Umbilical cord (tissue), 2 donors: ENCODE data around the gene BCKDHA. TPM values are rescaled to one million over a fixed set of nuclear protein-coding genes. Genes with fewer than 3 reads are reported as not detected.
"Not testable (repeated sequence)": the region's sequence is repeated elsewhere in the genome, so short reads cannot be mapped to it uniquely, and the experiment has no call there.

Experiments used
- DNase-seq: peaks from one replicate; pipeline ENCODE4 v3.0.0-alpha.2; 2015; ENCODE audit warnings: low spot score
- total RNA-seq: library from RNA; depleted of rRNA; stranded (reverse); fragments of >200 nt; gene quantifications from one replicate; pipeline ENCODE4 v1.2.3, GENCODE V29; 2014; ENCODE audit warnings: low replicate concordance; ENCODE audit not compliant: insufficient read depth

BCKDHA gene
- total RNA-seq, 1 donor from 2014 or later: 31.1 TPM

DNA sequence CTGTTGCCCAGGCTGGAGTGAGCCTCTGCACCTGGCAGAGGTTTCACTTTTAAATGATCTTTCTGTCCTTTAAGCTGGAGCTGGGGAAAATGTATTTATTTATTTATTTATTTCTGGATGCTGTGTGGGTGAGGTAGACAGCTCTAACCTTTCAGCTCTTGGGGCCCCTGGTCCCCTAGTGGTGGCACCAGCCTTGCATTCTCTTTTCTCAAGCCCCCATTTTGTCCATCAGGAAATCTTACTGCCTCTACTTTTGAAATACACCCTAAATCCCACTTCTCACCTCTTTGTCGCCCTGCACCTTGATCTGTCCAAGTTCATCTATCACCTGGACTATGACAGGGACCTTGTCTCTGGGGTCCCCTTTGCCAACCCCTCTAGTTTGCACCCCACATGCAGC, 31.5 kb upstream of the BCKDHA start:
- no peak for DNase-seq

DNA sequence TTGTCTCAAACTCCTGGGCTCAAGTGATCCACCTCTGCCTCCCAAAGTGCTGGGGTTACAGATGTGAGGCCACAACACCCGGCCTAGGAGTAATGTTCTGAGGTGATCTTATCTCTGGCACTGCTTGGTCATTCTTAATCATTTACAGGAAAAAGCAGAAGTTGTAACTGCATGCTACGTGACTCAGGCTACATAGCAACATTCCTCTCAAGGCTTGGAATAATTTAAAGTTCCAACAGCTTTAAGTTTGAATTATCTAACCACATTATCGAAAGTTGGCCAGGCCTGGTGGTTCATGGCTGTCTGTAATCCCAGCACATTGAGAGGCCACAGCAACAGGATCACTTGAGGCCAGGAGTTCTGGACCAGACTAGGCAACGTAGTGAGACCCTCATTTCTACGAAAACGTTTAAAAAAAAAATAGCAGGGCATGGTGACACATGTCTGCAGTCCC, 29.7 kb upstream of the BCKDHA start:
- DNase-seq: peak; percentile 90

DNA sequence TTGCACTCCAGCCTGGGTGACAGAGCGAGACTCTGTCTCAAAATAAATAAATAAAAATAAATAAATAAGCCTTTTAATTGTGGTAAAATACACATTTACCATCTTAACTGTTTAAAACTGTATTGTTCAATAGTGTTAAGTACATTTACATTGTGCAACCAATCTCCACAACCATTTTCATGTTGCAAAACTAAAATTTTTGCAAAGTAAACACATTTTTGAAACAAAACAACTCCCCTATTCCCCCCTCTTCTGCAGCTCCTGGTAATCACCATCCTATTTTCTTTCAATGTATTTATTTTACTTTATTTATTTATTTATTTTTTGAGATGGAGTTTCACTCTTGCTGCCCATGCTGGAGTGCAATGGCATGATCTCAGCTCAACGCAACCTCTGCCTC, 27.8 kb upstream of the BCKDHA start:
- no peak for DNase-seq

DNA sequence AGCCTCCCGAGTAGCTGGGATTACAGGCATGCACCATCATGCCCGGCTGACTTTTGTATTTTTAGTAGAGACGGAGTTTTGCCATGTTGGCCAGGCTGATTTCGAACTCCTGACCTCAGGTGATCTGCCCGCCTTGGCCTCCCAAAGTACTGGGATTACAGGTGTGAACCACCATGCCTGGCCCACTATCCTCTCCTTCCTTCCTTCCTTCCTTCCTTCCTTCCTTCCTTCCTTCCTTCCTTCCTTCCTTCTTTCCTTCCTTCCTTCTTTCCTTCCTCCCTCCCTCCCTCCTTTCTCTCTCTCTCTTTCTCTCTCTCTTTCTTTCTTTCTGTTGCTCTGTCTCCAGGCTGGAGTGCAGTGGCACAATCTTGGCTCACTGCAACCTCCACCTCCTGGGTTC, 26.5 kb upstream of the BCKDHA start:
- not testable (repeated sequence) for DNase-seq

DNA sequence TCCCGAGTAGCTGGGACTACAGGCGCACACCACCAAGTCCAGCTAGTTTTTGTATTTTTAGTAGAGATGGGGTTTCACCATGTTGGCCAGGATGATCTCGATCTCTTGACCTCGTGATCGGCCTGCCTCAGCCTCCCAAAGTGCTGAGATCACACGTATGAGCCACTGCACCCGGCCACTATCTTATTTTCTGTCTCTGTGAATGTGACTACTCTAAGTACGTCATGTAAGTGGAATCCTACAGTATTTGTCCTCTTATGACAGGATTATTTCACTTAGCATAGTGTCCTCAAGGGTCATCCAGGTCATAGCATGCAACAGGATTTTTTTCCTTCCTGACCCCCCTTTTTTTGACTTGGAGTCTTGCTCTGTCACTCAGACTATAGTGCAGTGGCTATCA, 26.1 kb upstream of the BCKDHA start:
- no peak for DNase-seq

DNA sequence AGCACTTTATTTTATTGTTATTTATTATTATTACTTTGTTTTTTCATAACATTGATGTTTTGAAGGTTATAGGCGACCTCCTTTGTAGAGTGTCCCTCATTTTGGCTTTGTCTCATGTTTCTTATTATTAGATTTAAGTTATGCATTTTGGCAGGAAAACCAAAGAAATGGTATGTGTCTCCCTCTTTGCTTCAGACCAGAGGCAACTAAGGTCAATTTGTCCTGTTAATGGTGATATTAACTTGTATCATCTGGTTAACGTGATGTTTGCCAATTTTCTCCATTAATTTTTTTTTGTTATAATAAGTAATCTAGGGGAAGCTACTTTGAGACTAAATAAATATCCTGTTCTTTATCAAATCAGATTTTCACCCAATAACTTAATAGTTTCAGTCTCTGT, 25.1 kb upstream of the BCKDHA start:
- no peak for DNase-seq

DNA sequence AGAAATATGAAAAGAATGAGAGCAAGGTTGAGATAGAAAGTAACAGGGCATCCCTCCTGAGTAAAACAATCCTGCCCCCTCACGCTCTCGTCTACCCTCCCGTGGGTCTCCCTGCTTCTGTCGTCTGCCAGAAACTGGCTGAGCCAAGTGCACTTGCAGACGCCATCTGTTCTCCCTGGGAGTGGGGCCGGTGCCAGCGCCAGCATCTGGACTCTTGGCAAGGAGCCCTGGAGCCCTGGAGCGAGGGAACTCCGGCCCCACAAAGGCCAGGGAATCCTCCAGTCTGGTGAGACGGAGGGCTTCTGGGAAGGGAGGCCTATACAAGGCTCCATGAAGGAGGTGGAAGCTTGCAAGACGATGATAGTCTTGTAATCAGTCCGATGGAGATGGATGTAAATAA, 23.6 kb upstream of the BCKDHA start:
- peak; percentile 96 for DNase-seq

DNA sequence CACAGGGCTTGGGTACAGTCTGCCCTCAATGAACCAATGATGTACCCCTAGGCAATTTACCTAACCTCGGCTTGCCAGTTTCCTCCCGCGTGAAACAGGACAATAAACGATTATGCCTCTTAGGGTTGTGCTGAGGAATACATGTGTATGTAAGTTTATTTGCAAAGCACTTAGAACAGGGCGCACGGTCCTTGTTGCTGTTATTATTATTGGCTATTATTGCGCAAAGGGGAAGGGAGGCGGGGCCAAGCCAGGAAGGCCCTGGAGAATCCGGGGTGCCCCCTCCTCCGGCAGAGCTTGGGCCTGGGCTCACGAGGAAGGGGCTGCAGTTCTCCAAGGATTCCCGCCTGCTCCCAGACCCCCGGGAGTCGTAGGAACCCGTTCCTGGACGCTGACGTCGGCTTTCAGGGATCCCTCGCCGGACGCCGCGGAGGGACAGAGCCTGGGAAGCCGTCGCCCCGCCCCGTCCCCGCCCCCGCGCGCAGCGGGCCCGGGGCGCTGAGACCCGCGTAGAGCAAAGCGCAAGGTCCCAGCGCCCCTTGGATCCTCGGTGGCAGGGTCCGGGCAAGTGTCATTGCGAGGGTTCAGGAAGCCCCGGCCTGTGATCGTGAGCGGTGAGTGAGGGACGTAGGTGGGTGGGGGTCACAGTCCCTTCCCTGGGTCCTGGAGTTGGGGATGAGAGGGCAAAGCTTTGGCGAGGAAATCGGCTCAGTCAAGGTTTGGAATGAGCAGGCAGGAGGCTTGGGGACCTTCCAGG, 21.2 kb upstream of the BCKDHA start, which contains the start of gene TMEM91:
Gene TMEM91 (plus strand): TSS at position 293 of the 757 bp plus-strand sequence. CDS start 1,777 bp downstream, outside the sequence.
- peak; percentile 47 for DNase-seq

DNA sequence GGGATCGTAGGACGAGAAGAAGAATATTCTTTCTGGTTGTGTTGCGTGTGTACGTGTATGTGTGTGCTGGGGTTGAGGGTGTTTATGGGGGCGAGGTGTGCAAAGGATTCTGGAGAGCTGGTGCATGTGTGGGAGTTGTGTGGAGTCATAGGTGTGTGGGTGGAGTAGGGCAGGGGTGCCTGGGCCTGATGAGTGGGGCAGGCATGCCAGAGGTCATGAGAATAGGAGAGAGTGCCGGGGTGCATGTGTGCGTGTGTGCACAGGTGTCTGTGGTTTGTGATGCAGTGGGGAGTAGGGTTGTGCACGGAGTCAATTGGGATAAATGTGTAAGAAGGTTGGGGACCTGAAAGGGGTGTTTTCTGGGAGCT, 20.6 kb upstream of the BCKDHA start:
- no peak for DNase-seq

DNA sequence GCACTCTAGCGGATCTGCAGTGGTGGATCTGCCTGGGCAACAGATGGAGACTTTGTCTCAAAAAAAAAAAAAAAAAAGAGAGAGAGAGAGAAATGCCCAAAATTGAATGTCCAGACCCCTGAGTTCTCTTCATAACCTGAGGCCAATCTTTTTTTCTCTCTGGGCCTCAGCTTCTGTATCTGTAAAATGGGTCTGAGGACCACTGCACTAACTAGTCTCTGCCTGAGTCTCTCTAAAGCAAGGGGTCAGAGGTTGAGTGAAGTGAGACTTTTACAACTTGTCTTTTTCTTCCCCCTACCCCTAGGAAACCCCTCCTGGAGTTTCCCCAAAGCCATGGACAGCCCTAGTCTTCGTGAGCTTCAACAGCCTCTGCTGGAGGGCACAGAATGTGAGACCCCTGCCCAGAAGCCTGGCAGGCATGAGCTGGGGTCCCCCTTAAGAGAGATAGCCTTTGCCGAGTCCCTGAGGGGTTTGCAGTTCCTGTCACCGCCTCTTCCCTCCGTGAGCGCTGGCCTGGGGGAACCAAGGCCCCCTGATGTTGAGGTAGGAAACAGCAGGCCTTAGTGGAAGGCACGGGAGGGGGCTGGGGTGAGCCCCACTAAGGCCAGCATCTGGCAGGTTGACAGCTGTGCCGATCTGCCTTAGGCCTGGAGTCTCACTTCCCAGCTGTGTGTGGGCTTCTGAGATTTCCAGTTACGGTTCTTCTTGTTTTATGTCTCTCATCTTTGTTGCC, 19.5 kb upstream of the BCKDHA start:
- peak; percentile 72 for DNase-seq

DNA sequence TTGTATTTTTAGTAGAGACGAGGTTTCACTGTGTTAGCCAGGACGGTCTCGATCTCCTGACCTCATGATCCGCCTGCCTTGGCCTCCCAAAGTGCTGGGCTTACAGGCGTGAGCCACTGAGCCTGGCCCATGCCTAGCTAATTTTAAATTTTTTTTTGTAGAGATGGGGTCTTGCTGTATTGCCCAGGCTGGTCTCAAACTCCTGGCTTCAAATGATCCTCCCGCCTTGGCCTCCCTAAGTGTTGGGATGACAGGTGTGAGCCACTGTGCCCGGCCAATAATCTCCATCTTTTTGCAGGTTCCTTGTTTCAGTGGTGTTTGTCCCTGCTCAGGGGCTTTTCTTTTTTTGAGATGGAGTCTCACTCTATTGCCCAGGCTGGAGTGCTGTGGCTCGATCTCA, 16.1 kb upstream of the BCKDHA start:
- not testable (repeated sequence) for DNase-seq

DNA sequence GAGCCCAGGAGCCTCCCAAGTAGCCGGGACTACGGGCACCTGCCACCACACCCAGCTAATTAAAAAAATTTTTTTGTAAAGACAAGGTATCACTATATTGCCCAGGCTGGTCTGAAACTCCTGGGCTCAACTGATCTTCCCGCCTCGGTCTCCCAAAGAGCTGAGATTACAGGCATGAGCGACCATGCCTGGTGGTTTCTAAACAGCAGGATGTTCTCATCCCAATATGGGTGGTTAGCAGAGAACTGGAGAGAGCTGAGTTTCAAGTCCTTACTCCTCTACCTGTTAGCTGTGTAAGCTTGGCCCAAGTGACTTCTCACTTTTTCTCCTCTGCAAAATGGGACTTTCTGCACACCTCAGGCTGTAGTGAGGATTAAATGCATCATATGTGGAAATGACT, 13.3 kb upstream of the BCKDHA start:
- DNase-seq: no peak

DNA sequence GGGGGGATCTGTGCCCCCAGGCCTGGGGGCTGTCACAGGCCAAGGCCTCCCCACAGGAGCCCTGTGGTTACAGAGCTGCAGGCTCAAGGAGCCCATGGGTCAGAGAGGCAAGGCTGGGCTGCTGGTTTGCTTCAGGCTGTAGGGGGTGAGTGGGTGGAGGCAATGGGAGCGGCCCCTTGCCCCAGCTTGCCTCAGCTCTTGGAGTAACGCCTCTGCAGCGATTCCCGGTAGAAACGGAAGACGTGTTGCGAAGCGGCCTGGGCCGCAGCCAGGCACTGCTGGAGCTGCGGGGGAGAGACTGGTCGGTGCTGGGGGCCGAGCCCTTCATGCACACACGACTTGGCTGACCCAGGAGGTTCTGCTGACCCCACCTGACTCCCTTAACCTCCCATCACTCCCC, 11.2 kb upstream of the BCKDHA start:
- DNase-seq: no peak

DNA sequence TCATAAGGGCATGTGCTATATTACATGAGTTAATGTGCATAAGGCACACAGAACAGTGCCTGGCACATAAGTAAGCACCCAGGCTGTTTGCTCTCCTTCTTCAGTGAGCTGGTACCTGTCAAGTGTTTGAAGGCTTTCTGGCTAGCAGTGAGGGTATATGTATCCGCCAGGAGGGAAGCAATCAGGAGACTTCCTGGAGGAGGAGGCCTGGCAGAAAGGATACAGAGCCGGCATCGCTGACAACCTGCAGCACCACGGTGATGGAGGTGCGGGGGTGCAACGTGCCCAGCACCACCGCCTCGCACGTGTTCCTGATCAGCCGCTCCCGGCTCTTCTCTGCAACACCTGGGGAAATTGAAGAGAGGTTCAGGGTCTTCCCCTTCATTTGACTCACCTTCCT, 6.0 kb upstream of the BCKDHA start:
- no peak for DNase-seq

DNA sequence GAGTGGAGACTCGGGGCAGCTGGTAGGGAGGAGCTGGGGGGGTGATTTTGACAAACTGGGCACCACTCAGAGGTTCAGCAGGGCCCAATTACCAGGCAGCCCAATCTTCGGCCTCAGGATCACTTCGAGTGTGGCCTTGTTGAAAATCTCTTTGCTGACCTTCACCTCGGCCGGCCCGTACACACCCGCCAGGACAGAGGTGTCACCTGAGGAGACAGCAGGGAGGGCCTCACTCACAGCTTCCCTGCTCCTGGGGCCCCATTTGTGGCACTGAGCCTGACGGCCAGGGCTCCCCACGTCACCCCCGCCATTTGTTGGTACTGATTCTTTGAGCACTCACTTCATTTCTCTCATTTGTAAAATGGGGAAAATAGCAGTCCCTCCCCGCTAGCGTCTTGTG, 4.8 kb upstream of the BCKDHA start:
- no peak for DNase-seq

DNA sequence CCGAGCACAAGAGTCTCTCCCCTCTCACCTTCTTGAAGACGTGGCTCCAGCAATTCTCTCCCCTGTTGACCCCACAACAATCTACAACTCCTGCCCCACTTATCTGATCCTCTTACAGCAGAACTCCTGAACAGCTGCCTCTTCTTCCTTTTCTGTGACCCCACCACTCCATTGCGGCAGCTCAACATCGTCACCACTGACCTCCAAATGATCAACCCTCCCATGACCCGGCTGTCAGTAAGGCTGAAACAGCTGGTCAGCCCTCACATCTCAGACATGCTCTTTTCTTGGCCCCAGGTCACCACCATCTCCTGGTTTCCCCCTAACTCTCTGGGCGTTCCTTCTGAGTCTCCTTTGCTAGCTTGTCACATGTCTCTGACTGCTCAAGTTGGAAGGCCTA, 2.3 kb upstream of the BCKDHA start:
- no peak for DNase-seq

DNA sequence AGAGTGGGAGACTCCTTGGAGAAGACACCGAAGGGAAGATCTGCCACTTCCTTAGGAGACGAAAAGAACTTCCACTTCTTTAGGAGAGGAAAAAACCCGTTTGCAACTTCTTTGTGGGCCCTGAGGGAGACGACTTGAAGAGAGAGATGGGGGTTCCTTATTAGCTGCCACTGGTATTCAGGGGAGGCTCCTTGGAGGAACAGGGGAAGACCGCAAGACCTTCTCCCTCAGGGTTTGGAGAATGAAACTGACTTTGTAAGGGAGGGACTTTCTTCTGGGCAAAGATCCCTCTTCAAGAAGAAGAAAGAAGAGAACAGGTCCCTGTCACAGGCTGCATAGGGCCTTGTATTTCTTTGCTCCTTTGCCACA, 416 bp downstream of the BCKDHA start:
- DNase-seq: no peak

DNA sequence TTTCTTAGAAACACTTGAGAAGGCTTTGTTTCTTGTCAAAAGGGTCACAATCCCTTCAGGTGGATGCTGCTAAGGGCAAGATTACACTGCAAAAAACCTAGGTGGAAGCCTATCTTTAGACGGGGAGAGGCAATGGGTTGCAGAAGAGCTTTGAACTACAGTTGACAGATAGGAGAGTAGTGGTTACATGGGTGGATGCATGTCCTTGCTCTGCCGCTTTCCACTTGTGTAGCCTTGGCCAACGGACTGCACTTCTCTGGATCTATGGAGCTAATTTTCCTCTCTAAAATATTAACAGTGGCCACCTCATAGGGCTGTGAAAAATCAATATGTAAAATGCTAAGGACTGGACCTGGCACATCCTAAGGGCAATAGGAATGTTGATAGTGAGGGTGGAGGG, 980 bp downstream of the BCKDHA start:
- no peak for DNase-seq

DNA sequence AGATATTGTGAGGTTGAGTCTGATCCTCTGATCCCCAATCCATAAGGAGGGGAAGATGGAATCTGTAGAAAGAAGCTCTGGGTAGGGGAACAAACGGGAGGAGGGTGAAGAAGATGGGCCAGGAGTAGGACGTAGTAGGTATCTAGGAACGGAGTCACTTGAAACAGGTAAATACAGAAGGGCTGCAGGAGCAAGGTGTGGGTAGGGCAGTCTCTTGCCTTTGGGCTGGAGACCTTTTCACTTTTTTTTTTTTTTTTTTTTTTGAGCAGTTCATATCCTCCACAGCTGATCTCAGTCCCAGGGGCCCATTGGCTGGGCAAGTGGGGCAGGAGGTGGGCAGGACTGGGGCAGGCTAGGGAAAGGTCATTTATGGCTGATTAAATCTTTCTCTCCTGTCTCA, 1.5 kb downstream of the BCKDHA start:
- DNase-seq: no peak

DNA sequence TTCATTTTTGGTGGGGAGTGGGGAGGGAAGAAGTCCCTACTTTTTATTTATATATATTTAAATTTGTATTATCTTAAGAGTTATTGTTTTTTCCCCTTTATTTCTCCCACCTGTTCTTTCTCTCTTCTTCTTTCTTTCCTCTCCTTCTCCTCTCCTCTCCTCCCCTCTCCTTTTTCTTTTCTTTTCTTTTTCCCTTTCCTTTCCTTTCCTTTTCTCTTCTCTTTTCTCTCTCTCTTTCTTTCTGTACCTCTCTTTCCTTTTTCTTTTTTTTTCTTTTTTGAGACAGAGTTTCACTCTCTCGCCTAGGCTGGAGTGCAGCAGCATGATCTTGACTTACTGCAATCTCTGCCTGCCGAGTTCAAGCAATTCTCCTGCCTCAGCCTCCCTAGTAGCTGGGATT, 1.9 kb downstream of the BCKDHA start:
- no peak for DNase-seq

DNA sequence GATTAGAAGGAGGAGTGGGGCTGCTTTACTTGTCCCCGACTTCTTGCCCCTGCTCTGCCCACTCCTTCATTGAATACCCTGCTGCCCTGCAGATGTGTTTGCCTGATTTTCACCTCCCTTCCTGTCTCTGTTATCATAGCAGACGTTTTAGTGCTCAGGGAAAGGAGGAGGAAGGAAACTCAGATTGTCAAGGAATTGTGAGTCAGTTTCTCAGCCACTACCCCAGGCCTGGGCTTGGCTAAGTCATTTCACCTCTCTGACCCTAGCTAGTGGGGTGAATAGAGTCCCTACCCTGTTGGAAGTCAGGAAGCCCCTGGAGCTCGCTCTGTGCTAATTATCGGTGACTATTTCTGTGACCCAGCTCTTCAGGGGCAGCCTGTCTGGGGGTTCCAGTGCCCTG, 3.9 kb downstream of the BCKDHA start:
- DNase-seq: no peak

DNA sequence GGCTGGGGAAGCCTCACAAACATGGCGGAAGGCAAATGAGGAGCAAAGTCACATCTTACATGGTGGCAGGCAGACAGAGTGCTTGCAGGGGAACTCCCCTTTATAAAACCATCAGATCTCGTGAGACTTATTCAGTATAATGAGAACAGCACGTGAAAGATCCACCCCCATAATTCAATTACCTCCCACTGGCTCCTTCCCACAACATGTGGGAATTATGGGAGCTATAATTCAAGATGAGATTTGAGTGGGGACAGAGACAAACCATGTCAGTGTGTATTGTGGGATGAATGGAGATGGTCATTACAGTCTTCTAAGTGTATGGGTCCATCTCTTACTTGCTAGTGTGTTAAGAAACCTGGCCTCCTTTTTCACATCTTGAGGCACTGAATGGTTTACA, 4.4 kb downstream of the BCKDHA start:
- no peak for DNase-seq
